GM23338 (cell line): ENCODE results near the gene TMIGD3. TPM values are rescaled to one million over a fixed set of nuclear protein-coding genes. Genes with fewer than 3 reads are reported as not detected.

Experiments used
- ATAC-seq: fragments of 200-7000 bp; cut with Tn5 transposase; 3 replicates; pipeline ENCODE4 v1.9.1; 2020
- DNase-seq: peaks from one replicate; pipeline ENCODE4 v3.0.0-alpha.2; 2015; ENCODE audit warnings: low spot score
- H2AFZ ChIP-seq: fragments of 200-600 bp; sonication (generic); 2 replicates; pipeline ENCODE4 v1.8.0; 2016; ENCODE audit warnings: antibody characterized with exemption, mild to moderate bottlenecking, moderate library complexity
- H3F3A ChIP-seq: fragments of 200-600 bp; sonication (generic); replicated peaks from 2 replicates; pipeline ENCODE4 v1.8.0; 2017; ENCODE audit warnings: antibody characterized with exemption, mixed run types, low read depth
- H3K27ac ChIP-seq: fragments of 200-600 bp; sonication (generic); 2 replicates; pipeline ENCODE4 v1.6.1; 2016; ENCODE audit warnings: low read depth
- H3K27me3 ChIP-seq: fragments of 200-600 bp; sonication (generic); 2 replicates; pipeline ENCODE4 v1.8.0; 2016; ENCODE audit warnings: mild to moderate bottlenecking, mixed run types, moderate library complexity; ENCODE audit not compliant: insufficient read depth
- H3K36me3 ChIP-seq: fragments of 200-600 bp; sonication (generic); 2 replicates; pipeline ENCODE4 v1.8.0; 2016; ENCODE audit warnings: mild to moderate bottlenecking; ENCODE audit not compliant: insufficient read depth
- H3K4me1 ChIP-seq: fragments of 200-600 bp; sonication (generic); 2 replicates; pipeline ENCODE4 v1.8.0; 2016; ENCODE audit warnings: mild to moderate bottlenecking, moderate library complexity; ENCODE audit not compliant: insufficient read depth
- H3K4me2 ChIP-seq: fragments of 200-600 bp; sonication (generic); 2 replicates; pipeline ENCODE4 v1.7.1; 2017; ENCODE audit warnings: mixed run types
- H3K4me3 ChIP-seq: fragments of 200-600 bp; sonication (generic); 2 replicates; pipeline ENCODE4 v1.6.1; 2016; ENCODE audit warnings: mixed run types
- H3K79me2 ChIP-seq: fragments of 200-600 bp; sonication (generic); replicated peaks from 2 replicates; pipeline ENCODE4 v1.8.0; 2017; ENCODE audit warnings: mild to moderate bottlenecking; ENCODE audit not compliant: insufficient read depth
- H3K9me2 ChIP-seq: fragments of 200-600 bp; sonication (generic); 2 replicates; pipeline ENCODE4 v1.8.0; 2017; ENCODE audit not compliant: insufficient read depth
- H4K20me1 ChIP-seq: fragments of 200-600 bp; sonication (generic); replicated peaks from 2 replicates; pipeline ENCODE4 v1.8.0; 2017; ENCODE audit warnings: mild to moderate bottlenecking; ENCODE audit not compliant: insufficient read depth
- H3K27ac Mint-ChIP-seq: 2 replicates; pipeline ENCODE4 v1.8.0; 2020; ENCODE audit warnings: inconsistent platforms, mild to moderate bottlenecking, moderate library complexity, mixed read lengths
- H3K27me3 Mint-ChIP-seq: 3 replicates; pipeline ENCODE4 v1.8.0; 2022; ENCODE audit warnings: low read depth, mild to moderate bottlenecking, moderate library complexity, mixed read lengths, inconsistent platforms; ENCODE audit not compliant: insufficient read depth, poor library complexity
- H3K36me3 Mint-ChIP-seq: 3 replicates; pipeline ENCODE4 v1.8.0; 2021; ENCODE audit warnings: low read depth, mild to moderate bottlenecking, inconsistent platforms, moderate library complexity, mixed read lengths
- H3K4me1 Mint-ChIP-seq: 3 replicates; pipeline ENCODE4 v1.8.0; 2020; ENCODE audit warnings: mild to moderate bottlenecking, inconsistent platforms, mixed read lengths
- H3K4me3 Mint-ChIP-seq: 3 replicates; pipeline ENCODE4 v1.8.0; 2021; ENCODE audit warnings: moderate library complexity, mild to moderate bottlenecking, inconsistent platforms, mixed read lengths
- H3K9me3 Mint-ChIP-seq: 3 replicates; pipeline ENCODE4 v1.8.0; 2020; ENCODE audit warnings: moderate library complexity, mild to moderate bottlenecking, inconsistent platforms, mixed read lengths
- CREB1 ChIP-seq: fragments of 250-450 bp; sonication (Bioruptor Pico); IDR thresholded peaks from 2 replicates; pipeline ENCODE4 v1.5.0; 2020; ENCODE audit warnings: low read depth, mild to moderate bottlenecking, moderate library complexity
- ETS1 ChIP-seq: IDR thresholded peaks from 2 replicates; pipeline ENCODE4 v1.6.1; 2016; ENCODE audit warnings: antibody characterized with exemption
- EZH2 ChIP-seq: fragments of 200-600 bp; sonication (generic); IDR thresholded peaks from one replicate; pipeline ENCODE4 v1.8.0; 2017; ENCODE audit warnings: antibody characterized with exemption, mild to moderate bottlenecking, low read depth; ENCODE audit not compliant: unreplicated experiment
- JUNB ChIP-seq: IDR thresholded peaks from one replicate; pipeline ENCODE4 v1.6.1; 2016; ENCODE audit warnings: antibody characterized with exemption; ENCODE audit not compliant: unreplicated experiment
- NANOG ChIP-seq: IDR thresholded peaks from 2 replicates; pipeline ENCODE4 v1.6.1; 2016; ENCODE audit warnings: antibody characterized with exemption, borderline replicate concordance
- POLR2AphosphoS5 ChIP-seq: IDR thresholded peaks from 2 replicates; pipeline ENCODE4 v1.6.1; 2016; ENCODE audit warnings: antibody characterized with exemption, low read depth
- STAT1 ChIP-seq: IDR thresholded peaks from one replicate; pipeline ENCODE4 v1.6.1; 2016; ENCODE audit warnings: antibody characterized with exemption; ENCODE audit not compliant: unreplicated experiment
- ZNF114 ChIP-seq: fragments of 250-450 bp; sonication (Bioruptor Pico); IDR thresholded peaks from 2 replicates; pipeline ENCODE4 v1.5.0; 2020; ENCODE audit warnings: mild to moderate bottlenecking, moderate library complexity
- ZNF331 ChIP-seq: fragments of 250-450 bp; sonication (Bioruptor Pico); IDR thresholded peaks from 2 replicates; pipeline ENCODE4 v1.5.0; 2020; ENCODE audit warnings: low read depth, mild to moderate bottlenecking, moderate library complexity
- polyA plus RNA-seq: library from polyadenylated mRNA; unstranded; fragments of >200 nt; fragmentation: Nextera tagmentation; extraction: Ambion mirVana; gene quantifications from 2 replicates; pipeline ENCODE4 v1.2.1, GENCODE V29; 2016
- total RNA-seq: library from RNA; depleted of rRNA; stranded (reverse); fragments of >200 nt; shearing (Covaris generic); gene quantifications from 2 replicates; pipeline ENCODE4 v1.2.3, GENCODE V29; 2014
- TF ChIP-seq, protein P1 (sequence below): fragments of 250-450 bp; sonication (Bioruptor Pico); IDR thresholded peaks from 2 replicates; pipeline ENCODE4 v1.5.0; 2020; ENCODE audit warnings: mild to moderate bottlenecking, moderate library complexity

The TMIGD3 gene
- total and polyA plus RNA-seq, 2 experiments from 2014 or later = not detected

- TF ChIP-seq, protein P1, sequence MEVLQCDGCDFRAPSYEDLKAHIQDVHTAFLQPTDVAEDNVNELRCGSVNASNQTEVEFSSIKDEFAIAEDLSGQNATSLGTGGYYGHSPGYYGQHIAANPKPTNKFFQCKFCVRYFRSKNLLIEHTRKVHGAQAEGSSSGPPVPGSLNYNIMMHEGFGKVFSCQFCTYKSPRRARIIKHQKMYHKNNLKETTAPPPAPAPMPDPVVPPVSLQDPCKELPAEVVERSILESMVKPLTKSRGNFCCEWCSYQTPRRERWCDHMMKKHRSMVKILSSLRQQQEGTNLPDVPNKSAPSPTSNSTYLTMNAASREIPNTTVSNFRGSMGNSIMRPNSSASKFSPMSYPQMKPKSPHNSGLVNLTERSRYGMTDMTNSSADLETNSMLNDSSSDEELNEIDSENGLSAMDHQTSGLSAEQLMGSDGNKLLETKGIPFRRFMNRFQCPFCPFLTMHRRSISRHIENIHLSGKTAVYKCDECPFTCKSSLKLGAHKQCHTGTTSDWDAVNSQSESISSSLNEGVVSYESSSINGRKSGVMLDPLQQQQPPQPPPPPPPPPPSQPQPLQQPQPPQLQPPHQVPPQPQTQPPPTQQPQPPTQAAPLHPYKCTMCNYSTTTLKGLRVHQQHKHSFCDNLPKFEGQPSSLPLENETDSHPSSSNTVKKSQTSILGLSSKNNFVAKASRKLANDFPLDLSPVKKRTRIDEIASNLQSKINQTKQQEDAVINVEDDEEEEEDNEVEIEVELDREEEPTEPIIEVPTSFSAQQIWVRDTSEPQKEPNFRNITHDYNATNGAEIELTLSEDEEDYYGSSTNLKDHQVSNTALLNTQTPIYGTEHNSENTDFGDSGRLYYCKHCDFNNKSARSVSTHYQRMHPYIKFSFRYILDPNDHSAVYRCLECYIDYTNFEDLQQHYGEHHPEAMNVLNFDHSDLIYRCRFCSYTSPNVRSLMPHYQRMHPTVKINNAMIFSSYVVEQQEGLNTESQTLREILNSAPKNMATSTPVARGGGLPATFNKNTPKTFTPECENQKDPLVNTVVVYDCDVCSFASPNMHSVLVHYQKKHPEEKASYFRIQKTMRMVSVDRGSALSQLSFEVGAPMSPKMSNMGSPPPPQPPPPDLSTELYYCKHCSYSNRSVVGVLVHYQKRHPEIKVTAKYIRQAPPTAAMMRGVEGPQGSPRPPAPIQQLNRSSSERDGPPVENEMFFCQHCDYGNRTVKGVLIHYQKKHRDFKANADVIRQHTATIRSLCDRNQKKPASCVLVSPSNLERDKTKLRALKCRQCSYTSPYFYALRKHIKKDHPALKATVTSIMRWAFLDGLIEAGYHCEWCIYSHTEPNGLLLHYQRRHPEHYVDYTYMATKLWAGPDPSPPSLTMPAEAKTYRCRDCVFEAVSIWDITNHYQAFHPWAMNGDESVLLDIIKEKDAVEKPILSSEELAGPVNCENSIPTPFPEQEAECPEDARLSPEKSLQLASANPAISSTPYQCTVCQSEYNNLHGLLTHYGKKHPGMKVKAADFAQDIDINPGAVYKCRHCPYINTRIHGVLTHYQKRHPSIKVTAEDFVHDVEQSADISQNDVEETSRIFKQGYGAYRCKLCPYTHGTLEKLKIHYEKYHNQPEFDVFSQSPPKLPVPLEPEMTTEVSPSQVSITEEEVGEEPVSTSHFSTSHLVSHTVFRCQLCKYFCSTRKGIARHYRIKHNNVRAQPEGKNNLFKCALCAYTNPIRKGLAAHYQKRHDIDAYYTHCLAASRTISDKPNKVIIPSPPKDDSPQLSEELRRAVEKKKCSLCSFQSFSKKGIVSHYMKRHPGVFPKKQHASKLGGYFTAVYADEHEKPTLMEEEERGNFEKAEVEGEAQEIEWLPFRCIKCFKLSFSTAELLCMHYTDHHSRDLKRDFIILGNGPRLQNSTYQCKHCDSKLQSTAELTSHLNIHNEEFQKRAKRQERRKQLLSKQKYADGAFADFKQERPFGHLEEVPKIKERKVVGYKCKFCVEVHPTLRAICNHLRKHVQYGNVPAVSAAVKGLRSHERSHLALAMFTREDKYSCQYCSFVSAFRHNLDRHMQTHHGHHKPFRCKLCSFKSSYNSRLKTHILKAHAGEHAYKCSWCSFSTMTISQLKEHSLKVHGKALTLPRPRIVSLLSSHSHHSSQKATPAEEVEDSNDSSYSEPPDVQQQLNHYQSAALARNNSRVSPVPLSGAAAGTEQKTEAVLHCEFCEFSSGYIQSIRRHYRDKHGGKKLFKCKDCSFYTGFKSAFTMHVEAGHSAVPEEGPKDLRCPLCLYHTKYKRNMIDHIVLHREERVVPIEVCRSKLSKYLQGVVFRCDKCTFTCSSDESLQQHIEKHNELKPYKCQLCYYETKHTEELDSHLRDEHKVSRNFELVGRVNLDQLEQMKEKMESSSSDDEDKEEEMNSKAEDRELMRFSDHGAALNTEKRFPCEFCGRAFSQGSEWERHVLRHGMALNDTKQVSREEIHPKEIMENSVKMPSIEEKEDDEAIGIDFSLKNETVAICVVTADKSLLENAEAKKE (CRISPR knock-in tag) = no peak
- TF ChIP-seq JUNB (no peak), ZNF331 (CRISPR knock-in tag) (no peak), STAT1 (no peak)
These were observed 31.9 kb downstream of the TMIGD3 start (continued) for GRCh38 chr1:111471538-111471937.

- no peaks in the 10 kb centered on the region for H3K4me1 Mint-ChIP-seq
- no peaks in the 10 kb centered on the region for H3K79me2 ChIP-seq
- H3K27me3 ChIP-seq = no peaks in the 10 kb centered on the region
- no peak overlapping the region for H3K4me3 ChIP-seq
- no peaks in the 10 kb centered on the region for H3K9me3 Mint-ChIP-seq
- no peak overlapping the region for H3K27ac Mint-ChIP-seq
- H3K4me3 Mint-ChIP-seq = no peak overlapping the region
- H2AFZ ChIP-seq = no peak overlapping the region
- no peaks in the 10 kb centered on the region; the same call in 1 of the 2 replicates for H3K9me2 ChIP-seq
- H3K36me3 ChIP-seq = no peaks in the 10 kb centered on the region
- no peaks in the 10 kb centered on the region for H3K27me3 Mint-ChIP-seq
- no peak overlapping the region for H3K4me2 ChIP-seq
- H3K4me1 ChIP-seq = no peaks in the 10 kb centered on the region
- DNase-seq (no peak), ATAC-seq (no peak)
- no peaks in the 10 kb centered on the region for H3F3A ChIP-seq
- no peaks in the 10 kb centered on the region for H3K36me3 Mint-ChIP-seq
- no peak overlapping the region for H3K27ac ChIP-seq
- H4K20me1 ChIP-seq = no peaks in the 10 kb centered on the region
- TF ChIP-seq POLR2AphosphoS5 (no peak), CREB1 (CRISPR knock-in tag) (no peak), ZNF114 (CRISPR knock-in tag) (no peak), EZH2 (no peak), STAT1 (no peak), ETS1 (no peak), NANOG (no peak), ZNF331 (CRISPR knock-in tag) (no peak)
- TF ChIP-seq, protein P1 (CRISPR knock-in tag) = no peak
These were observed 32.4 kb downstream of the TMIGD3 start for GRCh38 chr1:111471012-111471411.
